Activated CD8-positive, alpha-beta T cell treated with anti-CD3 and anti-CD28 coated beads, Interleukin-2, amount 10 ng/mL, durations not matched to agents 7 days and 5 days (primary cell): ENCODE data around the gene ILRUN. TPM values are rescaled to one million over a fixed set of nuclear protein-coding genes. Genes with fewer than 3 reads are reported as not detected.
"Not testable (repeated sequence)": the region's sequence is repeated elsewhere in the genome, so short reads cannot be mapped to it uniquely, and the experiment has no call there.

Experiments
- ATAC-seq: fragments of 150-1000 bp; cut with Tn5 transposase; one replicate; pipeline ENCODE4 v1.10.0; 2021; ENCODE audit warnings: moderate library complexity
- CTCF ChIA-PET: fragments of 350-600 bp; sonication (Branson Sonifier 250); formaldehyde crosslinking; loops from one replicate; lab custom pipeline; 2021; ENCODE audit warnings: antibody characterized with exemption; lab: Charles Lee
- POLR2A ChIA-PET: fragments of 350-600 bp; sonication (Branson Sonifier 250); formaldehyde crosslinking; loops from one replicate; lab custom pipeline; 2021; ENCODE audit warnings: antibody characterized with exemption; lab: Charles Lee
- DNase-seq: peaks from one replicate; pipeline ENCODE4 v3.0.0-alpha.2; 2020
- H3K27ac Mint-ChIP-seq: one replicate; pipeline ENCODE4 v1.8.0; 2021; ENCODE audit warnings: mild to moderate bottlenecking, mixed read lengths
- H3K27me3 Mint-ChIP-seq: one replicate; pipeline ENCODE4 v1.8.0; 2021; ENCODE audit warnings: low read depth, mixed read lengths
- H3K36me3 Mint-ChIP-seq: one replicate; pipeline ENCODE4 v1.8.0; 2021; ENCODE audit warnings: low read depth, mixed read lengths
- H3K4me1 Mint-ChIP-seq: one replicate; pipeline ENCODE4 v1.8.0; 2021; ENCODE audit warnings: low read depth, mixed read lengths
- H3K4me3 Mint-ChIP-seq: one replicate; pipeline ENCODE4 v1.8.0; 2021; ENCODE audit warnings: mild to moderate bottlenecking, mixed read lengths
- H3K9me3 Mint-ChIP-seq: one replicate; pipeline ENCODE4 v1.8.0; 2022; ENCODE audit warnings: mixed read lengths; ENCODE audit not compliant: insufficient read depth
- total RNA-seq, 2 experiments: library from RNA; stranded (reverse); gene quantifications; one replicate each; pipeline ENCODE4 v1.2.3, GENCODE V29; 2021

The ILRUN gene
- total RNA-seq, 2 experiments from 2014 or later: 57.4 to 58.8 TPM

DNA sequence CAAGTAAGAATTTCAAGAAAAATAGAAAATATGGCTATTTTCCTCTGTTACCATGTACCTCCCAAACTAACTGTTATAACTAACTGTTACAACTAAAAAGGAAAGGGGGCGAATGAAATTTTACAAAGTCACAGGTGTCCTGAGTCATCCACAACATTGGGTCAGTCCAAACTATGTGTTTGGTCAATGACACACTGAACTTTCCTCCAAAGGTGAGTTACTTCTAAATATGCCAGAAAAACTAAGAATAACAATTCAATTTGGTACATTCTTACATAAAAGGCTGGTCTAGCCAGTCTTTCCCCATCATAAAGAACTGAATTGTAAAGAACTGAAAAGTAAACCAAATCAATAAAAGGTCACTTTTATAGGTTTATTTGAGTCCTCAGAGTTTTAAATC, 44.3 kb downstream of the ILRUN start:
- POLR2A ChIA-PET: no interaction called here
- no peak for ATAC-seq
- peaks cover 33% of the 10 kb centered on the region for H3K36me3 Mint-ChIP-seq
- no peaks in the 10 kb centered on the region for H3K9me3 Mint-ChIP-seq
- peaks cover 19% of the 10 kb centered on the region for H3K4me1 Mint-ChIP-seq
- H3K4me3 Mint-ChIP-seq: no peak overlapping the region
- CTCF ChIA-PET: no interaction called here
- H3K27ac Mint-ChIP-seq: no peak overlapping the region
- H3K27me3 Mint-ChIP-seq: no peaks in the 10 kb centered on the region
- DNase-seq: no peak

DNA sequence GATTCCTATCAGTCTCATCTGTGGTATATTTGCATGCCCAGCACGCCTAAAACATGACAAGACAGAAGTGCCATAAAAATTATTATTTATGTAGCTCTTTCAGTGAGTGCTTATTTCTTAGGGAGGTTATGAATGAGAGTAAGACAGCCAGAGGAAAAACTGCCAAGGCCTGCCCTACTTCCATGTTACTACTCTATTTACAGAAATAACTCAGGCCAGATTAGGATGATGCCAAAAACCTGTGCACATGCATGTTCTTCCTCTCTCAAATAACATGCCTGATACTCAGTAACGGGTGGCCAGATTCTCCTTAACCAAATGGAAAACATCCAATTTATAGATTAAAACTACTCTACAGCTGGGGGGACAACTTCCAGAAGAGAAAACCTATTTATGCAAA, 45.7 kb downstream of the ILRUN start:
- DNase-seq (no peak), ATAC-seq (no peak)
- Mint-ChIP-seq H3K9me3 (no peaks in the 10 kb centered on the region), H3K27me3 (no peaks in the 10 kb centered on the region), H3K4me3 (no peak overlapping the region), H3K36me3 (peaks cover 39% of the 10 kb centered on the region), H3K4me1 (peaks cover 10% of the 10 kb centered on the region), H3K27ac (no peak overlapping the region)
- POLR2A ChIA-PET: no interaction called here
- CTCF ChIA-PET: interaction anchor here (1.1 to 1.8 kb wide), 3 partner anchors 13 to 56 kb away, joined by 3 to 6 read pairs (median 4); no protein-coding TSS in a partner anchor

DNA sequence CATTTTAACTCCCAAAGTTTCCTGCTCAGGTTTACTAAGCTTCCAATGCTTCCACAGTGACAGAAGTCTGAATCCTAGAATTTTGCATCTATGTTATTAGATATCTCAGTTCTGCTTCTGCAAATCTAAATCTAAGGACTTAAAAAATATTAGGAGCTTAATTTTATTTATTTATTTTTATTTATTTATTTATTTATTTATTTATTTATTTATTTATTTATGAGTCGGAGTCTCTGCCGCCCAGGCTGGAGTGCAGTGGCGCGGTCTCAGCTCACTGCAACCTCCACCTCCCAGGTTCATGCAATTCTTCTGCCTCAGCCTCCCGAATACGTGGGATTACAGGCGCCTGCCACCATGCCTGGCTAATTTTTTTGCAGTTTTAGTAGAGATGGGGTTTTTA, 46.3 kb downstream of the ILRUN start:
- H3K4me1 Mint-ChIP-seq, ATAC-seq, H3K4me3 Mint-ChIP-seq, H3K27me3 Mint-ChIP-seq, DNase-seq, POLR2A ChIA-PET, H3K27ac Mint-ChIP-seq, H3K9me3 Mint-ChIP-seq: not testable (repeated sequence)
- H3K36me3 Mint-ChIP-seq: peaks cover 37% of the 10 kb centered on the region
- CTCF ChIA-PET: interaction anchor here (1.5 to 1.8 kb wide), 2 partner anchors 12 to 57 kb away, joined by 3 to 6 read pairs; no protein-coding TSS in a partner anchor

DNA sequence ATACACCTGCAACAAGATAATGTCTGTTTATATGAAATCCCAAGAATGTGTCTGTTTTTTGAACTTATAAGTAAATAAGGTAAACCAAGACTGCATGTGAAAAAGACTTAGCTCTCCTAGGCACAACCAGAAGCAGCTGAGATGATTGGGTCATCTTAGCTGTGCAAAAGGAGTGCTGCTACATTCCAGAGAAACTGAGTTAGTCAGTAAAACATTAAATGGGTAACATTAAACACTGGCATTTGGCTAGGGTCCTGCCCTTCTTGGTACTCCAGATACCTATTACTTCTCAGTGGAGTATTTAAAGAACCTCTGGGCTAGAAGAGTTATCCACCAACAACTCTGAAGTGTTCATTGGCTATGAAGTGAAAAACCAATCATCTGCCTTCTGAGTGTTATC, 47.8 kb downstream of the ILRUN start:
- no peaks in the 10 kb centered on the region for H3K9me3 Mint-ChIP-seq
- no peaks in the 10 kb centered on the region for H3K27me3 Mint-ChIP-seq
- POLR2A ChIA-PET: no interaction called here
- H3K27ac Mint-ChIP-seq: no peak overlapping the region
- H3K4me1 Mint-ChIP-seq: peaks cover 5% of the 10 kb centered on the region
- peaks cover 37% of the 10 kb centered on the region for H3K36me3 Mint-ChIP-seq
- no peak for ATAC-seq
- no peak overlapping the region for H3K4me3 Mint-ChIP-seq
- CTCF ChIA-PET: no interaction called here
- no peak for DNase-seq

Other genes with a start within 250 kb of the ILRUN start
- gene PACSIN1, start 230.7 kb downstream of the ILRUN start, total RNA-seq: 1 to 10 TPM; 1.4 to 1.9 TPM
- under 1 TPM in 1 of 2 experiments, not detected in 1; 0.13 TPM for gene SPDEF, start 140.4 kb downstream of the ILRUN start, total RNA-seq
- gene SNRPC, start 60.7 kb upstream of the ILRUN start, total RNA-seq: 100 to 1,000 TPM; 130 to 145 TPM
- 10 to 100 TPM; 11.8 to 11.9 TPM for gene BLTP3A, start 95.3 kb upstream of the ILRUN start, total RNA-seq
- gene TAF11, start 191.3 kb upstream of the ILRUN start, total RNA-seq: 10 to 100 TPM; 28.3 to 31.9 TPM
- gene ANKS1A, start 192.5 kb upstream of the ILRUN start, total RNA-seq: 1 to 10 TPM; 5.3 to 5.8 TPM